ENCODE measurements around the gene IL17D. TPM values are rescaled to one million over a fixed set of nuclear protein-coding genes. Genes with fewer than 3 reads are reported as not detected.
A peak's percentile ranks its signal among the peaks of the same experiment; 100 is the strongest.

Gene IL17D
- total RNA-seq, 1 donor = 2.2 TPM

DNA sequence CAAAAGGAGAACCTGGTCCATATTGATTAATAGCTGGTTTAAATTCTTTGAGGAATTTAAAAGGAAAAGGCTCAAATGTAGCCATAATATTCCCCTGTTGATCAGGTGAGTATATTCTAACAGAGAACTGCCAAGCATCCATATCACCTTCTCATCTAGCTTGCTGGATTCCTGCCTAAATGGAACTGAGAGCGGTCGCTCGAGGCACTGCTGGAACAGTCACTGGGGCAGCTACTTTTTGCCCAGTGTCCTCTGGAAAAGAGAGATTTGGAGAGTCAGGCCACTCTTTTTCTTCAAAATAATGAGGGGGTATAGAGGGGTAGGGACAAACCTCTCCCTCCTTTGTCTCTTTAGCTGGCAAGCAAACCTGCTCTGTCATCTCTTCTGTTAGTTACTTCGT lies 19.5 kb upstream of the IL17D start:
- Histone ChIP-seq H3K36me3 (ENCODE audit: insufficient read depth, low read length) (no peaks in the 10 kb centered on the region), H3K9me3 (ENCODE audit: low read depth, low read length) (no peaks in the 10 kb centered on the region), H3K27ac (ENCODE audit: low read depth, low read length) (no peak overlapping the region), H2AFZ (ENCODE audit: low read length) (no peak overlapping the region), H3K27me3 (ENCODE audit: insufficient read depth, low read length) (no peaks in the 10 kb centered on the region), H4K20me1 (ENCODE audit: insufficient read depth, low read length) (no peaks in the 10 kb centered on the region), H3K4me2 (ENCODE audit: insufficient read depth, low read length) (no peak overlapping the region), H3K79me2 (ENCODE audit: insufficient read depth, low read length) (no peaks in the 10 kb centered on the region), H3K4me3 (ENCODE audit: insufficient read depth, low read length) (no peak overlapping the region), H3K4me1 (ENCODE audit: insufficient read depth, low read length) (peaks cover 14% of the 10 kb centered on the region)
- no peak for DNase-seq (ENCODE audit: insufficient read length, low spot score, missing footprints)
- TF ChIP-seq, protein P1, sequence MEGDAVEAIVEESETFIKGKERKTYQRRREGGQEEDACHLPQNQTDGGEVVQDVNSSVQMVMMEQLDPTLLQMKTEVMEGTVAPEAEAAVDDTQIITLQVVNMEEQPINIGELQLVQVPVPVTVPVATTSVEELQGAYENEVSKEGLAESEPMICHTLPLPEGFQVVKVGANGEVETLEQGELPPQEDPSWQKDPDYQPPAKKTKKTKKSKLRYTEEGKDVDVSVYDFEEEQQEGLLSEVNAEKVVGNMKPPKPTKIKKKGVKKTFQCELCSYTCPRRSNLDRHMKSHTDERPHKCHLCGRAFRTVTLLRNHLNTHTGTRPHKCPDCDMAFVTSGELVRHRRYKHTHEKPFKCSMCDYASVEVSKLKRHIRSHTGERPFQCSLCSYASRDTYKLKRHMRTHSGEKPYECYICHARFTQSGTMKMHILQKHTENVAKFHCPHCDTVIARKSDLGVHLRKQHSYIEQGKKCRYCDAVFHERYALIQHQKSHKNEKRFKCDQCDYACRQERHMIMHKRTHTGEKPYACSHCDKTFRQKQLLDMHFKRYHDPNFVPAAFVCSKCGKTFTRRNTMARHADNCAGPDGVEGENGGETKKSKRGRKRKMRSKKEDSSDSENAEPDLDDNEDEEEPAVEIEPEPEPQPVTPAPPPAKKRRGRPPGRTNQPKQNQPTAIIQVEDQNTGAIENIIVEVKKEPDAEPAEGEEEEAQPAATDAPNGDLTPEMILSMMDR (IDR thresholded peaks at IDR 0.05; ENCODE audit: extremely low read depth, low read depth, low read length) = no peak

DNA sequence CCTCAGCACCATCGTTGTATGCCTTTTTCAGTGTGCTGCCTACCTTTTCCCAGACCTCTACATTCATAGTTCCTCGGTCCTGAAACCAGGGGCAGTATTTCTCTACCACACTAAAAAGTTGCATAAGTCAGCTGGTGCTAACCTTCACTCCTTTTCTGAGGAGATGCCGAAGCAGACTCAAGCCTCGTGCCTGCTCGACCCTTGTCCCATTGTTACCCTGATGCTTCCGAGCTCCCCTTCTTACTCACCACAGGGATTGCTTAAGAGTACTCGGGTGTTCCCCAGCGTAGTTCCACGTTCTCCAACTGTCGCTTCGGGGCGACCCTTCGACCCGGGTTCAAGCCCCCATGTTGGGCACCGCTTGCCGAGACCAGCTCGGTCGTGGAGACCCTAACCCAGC lies 19.0 kb upstream of the IL17D start:
- Histone ChIP-seq H3K27ac (ENCODE audit: low read depth, low read length) (no peak overlapping the region), H2AFZ (ENCODE audit: low read length) (no peak overlapping the region), H3K9me3 (ENCODE audit: low read depth, low read length) (no peaks in the 10 kb centered on the region), H3K4me1 (ENCODE audit: insufficient read depth, low read length) (peaks cover 14% of the 10 kb centered on the region), H3K4me2 (ENCODE audit: insufficient read depth, low read length) (no peak overlapping the region), H3K79me2 (ENCODE audit: insufficient read depth, low read length) (no peaks in the 10 kb centered on the region), H3K4me3 (ENCODE audit: insufficient read depth, low read length) (no peak overlapping the region), H3K27me3 (ENCODE audit: insufficient read depth, low read length) (no peaks in the 10 kb centered on the region), H4K20me1 (ENCODE audit: insufficient read depth, low read length) (no peaks in the 10 kb centered on the region), H3K36me3 (ENCODE audit: insufficient read depth, low read length) (no peaks in the 10 kb centered on the region)
- DNase-seq (ENCODE audit: insufficient read length, low spot score, missing footprints) = no peak
- TF ChIP-seq, protein P1 (IDR thresholded peaks at IDR 0.05; ENCODE audit: extremely low read depth, low read depth, low read length) = no peak

DNA sequence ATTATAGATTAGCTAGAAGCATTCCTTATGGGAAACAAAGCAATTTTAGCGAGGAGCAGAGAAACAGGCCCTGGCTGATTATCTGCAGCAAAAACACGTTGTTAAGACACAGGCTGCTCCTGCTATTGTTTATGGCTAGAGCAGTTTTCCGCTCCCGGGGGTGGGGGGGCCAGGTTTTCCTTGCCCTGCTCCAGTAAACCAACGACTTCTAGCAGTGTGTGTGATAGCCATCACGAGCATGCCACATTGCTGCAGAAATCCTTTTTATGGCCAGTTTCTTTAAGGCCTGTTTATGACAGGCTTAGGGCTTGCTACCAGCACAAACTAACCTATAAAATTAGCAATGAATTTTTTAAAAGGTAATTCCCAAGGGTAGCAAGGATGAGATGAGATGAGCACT lies 18.4 kb upstream of the IL17D start:
- TF ChIP-seq, protein P1 (IDR thresholded peaks at IDR 0.05; ENCODE audit: extremely low read depth, low read depth, low read length) = no peak
- no peaks in the 10 kb centered on the region for H3K79me2 ChIP-seq (ENCODE audit: insufficient read depth, low read length)
- H3K4me1 ChIP-seq (ENCODE audit: insufficient read depth, low read length) = peaks cover 14% of the 10 kb centered on the region
- H3K9me3 ChIP-seq (ENCODE audit: low read depth, low read length) = no peaks in the 10 kb centered on the region
- H4K20me1 ChIP-seq (ENCODE audit: insufficient read depth, low read length) = no peaks in the 10 kb centered on the region
- no peaks in the 10 kb centered on the region for H3K27me3 ChIP-seq (ENCODE audit: insufficient read depth, low read length)
- H3K36me3 ChIP-seq (ENCODE audit: insufficient read depth, low read length) = no peaks in the 10 kb centered on the region
- H3K4me2 ChIP-seq (ENCODE audit: insufficient read depth, low read length) = no peak overlapping the region
- no peak for DNase-seq (ENCODE audit: insufficient read length, low spot score, missing footprints)
- no peak overlapping the region for H3K4me3 ChIP-seq (ENCODE audit: insufficient read depth, low read length)
- H3K27ac ChIP-seq (ENCODE audit: low read depth, low read length) = no peak overlapping the region
- no peak overlapping the region for H2AFZ ChIP-seq (ENCODE audit: low read length)

DNA sequence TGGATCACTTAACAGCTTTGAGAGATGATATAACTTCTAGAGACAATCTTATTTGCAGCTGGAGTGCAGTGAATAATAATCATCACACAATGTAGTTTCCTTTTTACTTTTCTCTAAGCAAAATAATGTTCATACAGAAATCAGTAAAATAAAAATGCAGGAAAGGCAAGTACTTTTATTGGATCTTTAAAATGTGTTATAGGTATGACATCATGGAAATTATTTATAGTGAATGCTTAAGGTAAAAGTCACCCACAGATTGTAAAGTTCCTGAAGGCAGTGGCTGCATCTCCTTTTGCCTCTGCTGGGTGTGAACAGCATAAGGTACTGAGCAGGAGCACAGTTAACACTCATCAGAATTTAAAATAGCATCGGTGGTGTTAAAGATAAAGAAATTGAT lies 17.3 kb upstream of the IL17D start:
- H3K36me3 ChIP-seq (ENCODE audit: insufficient read depth, low read length) = no peaks in the 10 kb centered on the region
- TF ChIP-seq, protein P1 (IDR thresholded peaks at IDR 0.05; ENCODE audit: extremely low read depth, low read depth, low read length) = no peak

More for the DNA sequence above, 17.3 kb upstream of the IL17D start:
- Histone ChIP-seq H3K9me3 (ENCODE audit: low read depth, low read length) (no peaks in the 10 kb centered on the region), H4K20me1 (ENCODE audit: insufficient read depth, low read length) (no peaks in the 10 kb centered on the region), H3K4me2 (ENCODE audit: insufficient read depth, low read length) (no peak overlapping the region), H3K79me2 (ENCODE audit: insufficient read depth, low read length) (no peaks in the 10 kb centered on the region), H2AFZ (ENCODE audit: low read length) (no peak overlapping the region), H3K4me1 (ENCODE audit: insufficient read depth, low read length) (peaks cover 13% of the 10 kb centered on the region), H3K4me3 (ENCODE audit: insufficient read depth, low read length) (no peak overlapping the region), H3K27ac (ENCODE audit: low read depth, low read length) (no peak overlapping the region), H3K27me3 (ENCODE audit: insufficient read depth, low read length) (no peaks in the 10 kb centered on the region)
- DNase-seq (ENCODE audit: insufficient read length, low spot score, missing footprints) = peak; percentile 37

Data from osteoblast (primary cell).